ENCODE data around the gene RAE1.

RAE1 gene

GRCh38 chr20:57382516-57382915 is 31.5 kb downstream of the RAE1 start:
- H3K36me3 Mint-ChIP-seq (ENCODE audit: low read depth) = peaks cover 28% of the 10 kb centered on the region
- H3K27me3 Mint-ChIP-seq (ENCODE audit: low read depth) = peaks cover 4% of the 10 kb centered on the region
- H3K4me1 Mint-ChIP-seq = no peaks in the 10 kb centered on the region
- H3K9me3 Mint-ChIP-seq = no peaks in the 10 kb centered on the region
- TF ChIP-seq CTCF (IDR thresholded peaks at IDR 0.05; ENCODE audit: unreplicated experiment in 3 of 3) = no peak
- no peak overlapping the region for H3K27ac Mint-ChIP-seq
- no peak overlapping the region for H3K4me3 Mint-ChIP-seq

GRCh38 chr20:57383447-57384347 is 32.6 kb downstream of the RAE1 start:
- H3K36me3 Mint-ChIP-seq (ENCODE audit: low read depth) = peaks cover 21% of the 10 kb centered on the region
- H3K27ac Mint-ChIP-seq = no peak overlapping the region
- TF ChIP-seq CTCF (IDR thresholded peaks at IDR 0.05; ENCODE audit: unreplicated experiment in 3 of 3) = no peak
- no peaks in the 10 kb centered on the region for H3K9me3 Mint-ChIP-seq
- H3K27me3 Mint-ChIP-seq (ENCODE audit: low read depth) = peaks cover 4% of the 10 kb centered on the region
- H3K4me1 Mint-ChIP-seq = no peaks in the 10 kb centered on the region
- H3K4me3 Mint-ChIP-seq = no peak overlapping the region

- H3K27me3 Mint-ChIP-seq (ENCODE audit: low read depth) = peaks cover 4% of the 10 kb centered on the region
- H3K4me3 Mint-ChIP-seq = no peak overlapping the region
- no peak overlapping the region for H3K27ac Mint-ChIP-seq
- no peaks in the 10 kb centered on the region for H3K9me3 Mint-ChIP-seq
- H3K36me3 Mint-ChIP-seq (ENCODE audit: low read depth) = peaks cover 16% of the 10 kb centered on the region
- TF ChIP-seq CTCF (IDR thresholded peaks at IDR 0.05; ENCODE audit: unreplicated experiment in 3 of 3) = no peak
- no peaks in the 10 kb centered on the region for H3K4me1 Mint-ChIP-seq
These were observed 33.4 kb downstream of the RAE1 start for GRCh38 chr20:57384486-57384885.

- no peak overlapping the region for H3K4me3 Mint-ChIP-seq
- H3K27me3 Mint-ChIP-seq (ENCODE audit: low read depth) = peaks cover 4% of the 10 kb centered on the region
- H3K27ac Mint-ChIP-seq = no peak overlapping the region
- no peaks in the 10 kb centered on the region for H3K9me3 Mint-ChIP-seq
- H3K4me1 Mint-ChIP-seq = no peaks in the 10 kb centered on the region
- TF ChIP-seq CTCF (IDR thresholded peaks at IDR 0.05; ENCODE audit: unreplicated experiment in 3 of 3) = no peak
- H3K36me3 Mint-ChIP-seq (ENCODE audit: low read depth) = peaks cover 13% of the 10 kb centered on the region
These were observed 34.1 kb downstream of the RAE1 start for GRCh38 chr20:57384953-57385761.

GRCh38 chr20:57385940-57386339 is 34.9 kb downstream of the RAE1 start:
- Mint-ChIP-seq H3K9me3 (no peaks in the 10 kb centered on the region), H3K27ac (no peak overlapping the region), H3K27me3 (ENCODE audit: low read depth) (peaks cover 4% of the 10 kb centered on the region), H3K4me1 (peaks cover 5% of the 10 kb centered on the region), H3K4me3 (no peak overlapping the region), H3K36me3 (ENCODE audit: low read depth) (peaks cover 13% of the 10 kb centered on the region)
- no peak for TF ChIP-seq CTCF (IDR thresholded peaks at IDR 0.05; ENCODE audit: unreplicated experiment in 3 of 3)

Data from nephron (organoid).